IMR-90 (cell line): ENCODE measurements around the gene BEST1. TPM values are rescaled to one million over a fixed set of nuclear protein-coding genes. Genes with fewer than 3 reads are reported as not detected.

Source experiments
- ATAC-seq: fragments of 200-7000 bp; cut with Tn5 transposase; 2 replicates; pipeline ENCODE4 v1.9.1; 2020; ENCODE audit warnings: low read depth, mild to moderate bottlenecking, moderate library complexity
- BruUV-seq: library from RNA; stranded (reverse); fragments of 400-500 nt; replicated peaks from 2 replicates; lab custom pipeline; 2021; lab: Mats Ljungman, UMichigan
- CTCF ChIA-PET: fragments of 300-600 bp; formaldehyde crosslinking; extraction: SDS; loops from one replicate; lab custom pipeline; 2021; ENCODE audit warnings: antibody characterized with exemption; lab: Yijun Ruan, JAX
- POLR2A ChIA-PET: fragments of 300-600 bp; sonication (Branson Sonifier 250); formaldehyde crosslinking; loops from one replicate; lab custom pipeline; 2022; ENCODE audit warnings: antibody characterized with exemption; ENCODE audit not compliant: unreplicated experiment; lab: Charles Lee
- DNase-seq: peaks from one replicate; pipeline ENCODE4 v3.0.0; 2013
- H2AFZ ChIP-seq: replicated peaks from 2 replicates; pipeline ENCODE3; 2013; ENCODE audit warnings: low read length, mild to moderate bottlenecking; ENCODE audit not compliant: poor library complexity
- H2AK5ac ChIP-seq: 2 replicates; pipeline ENCODE4 v1.6.1; 2013; ENCODE audit warnings: low read depth, low read length, inconsistent platforms
- H2AK9ac ChIP-seq: replicated peaks from 2 replicates; pipeline ENCODE3; 2013; ENCODE audit warnings: mild to moderate bottlenecking, low read depth, low read length, moderate library complexity; ENCODE audit not compliant: poor library complexity
- H2BK120ac ChIP-seq: 2 replicates; pipeline ENCODE4 v1.6.1; 2013; ENCODE audit warnings: low read depth, low read length, inconsistent platforms
- H2BK15ac ChIP-seq: 3 replicates; pipeline ENCODE4 v1.6.1; 2013; ENCODE audit warnings: low read depth, low read length, inconsistent platforms
- H2BK20ac ChIP-seq: 2 replicates; pipeline ENCODE4 v1.6.1; 2013; ENCODE audit warnings: low read depth, mild to moderate bottlenecking, inconsistent platforms, low read length, moderate library complexity
- H2BK5ac ChIP-seq: 2 replicates; pipeline ENCODE4 v1.6.1; 2013; ENCODE audit warnings: mild to moderate bottlenecking, low read depth, low read length, inconsistent platforms; ENCODE audit not compliant: poor library complexity, severe bottlenecking
- H3K14ac ChIP-seq: replicated peaks from 2 replicates; pipeline ENCODE4 v1.6.1; 2013; ENCODE audit warnings: low read depth, low read length, inconsistent platforms
- H3K18ac ChIP-seq: 2 replicates; pipeline ENCODE4 v1.6.1; 2013; ENCODE audit warnings: low read depth, low read length, control low read depth
- H3K23ac ChIP-seq: 2 replicates; pipeline ENCODE4 v1.6.1; 2013; ENCODE audit warnings: low read depth, low read length, inconsistent platforms
- H3K27ac ChIP-seq: 2 replicates; pipeline ENCODE4 v1.5.1; 2013; ENCODE audit warnings: mild to moderate bottlenecking, control low read depth, low read length; ENCODE audit not compliant: insufficient read depth
- H3K27me3 ChIP-seq: 2 replicates; pipeline ENCODE4 v1.6.1; 2013; ENCODE audit warnings: low read length; ENCODE audit not compliant: control insufficient read depth, insufficient read depth
- H3K36me3 ChIP-seq: 2 replicates; pipeline ENCODE4 v1.6.1; 2013; ENCODE audit warnings: low read length, mixed read lengths; ENCODE audit not compliant: control insufficient read depth, insufficient read depth
- H3K4ac ChIP-seq: 2 replicates; pipeline ENCODE4 v1.6.1; 2013; ENCODE audit warnings: low read depth, low read length, inconsistent platforms
- H3K4me1 ChIP-seq: 2 replicates; pipeline ENCODE4 v1.6.1; 2013; ENCODE audit warnings: low read length, mixed read lengths; ENCODE audit not compliant: control insufficient read depth, insufficient read depth
- H3K4me2 ChIP-seq: 2 replicates; pipeline ENCODE4 v1.6.1; 2013; ENCODE audit warnings: low read depth, mild to moderate bottlenecking, control low read depth, low read length, moderate library complexity
- H3K4me3 ChIP-seq: 2 replicates; pipeline ENCODE4 v1.5.1; 2013; ENCODE audit warnings: low read depth, mild to moderate bottlenecking, control low read depth, low read length, moderate library complexity; ENCODE audit not compliant: insufficient read depth
- H3K56ac ChIP-seq: 2 replicates; pipeline ENCODE4 v1.6.1; 2013; ENCODE audit warnings: low read length, inconsistent platforms; ENCODE audit not compliant: insufficient read depth; ENCODE audit errors: extremely low read depth
- H3K79me1 ChIP-seq, 2 experiments: 2 replicates each; pipeline ENCODE4 v1.6.1; 2013; ENCODE audit warnings: low read length in 2 of 2, inconsistent platforms in 1 of 2, low read depth in 1 of 2
- H3K9ac ChIP-seq: 2 replicates; pipeline ENCODE4 v1.6.1; 2013; ENCODE audit warnings: low read depth, low read length, control low read depth
- H3K9me1 ChIP-seq: 2 replicates; pipeline ENCODE4 v1.6.1; 2013; ENCODE audit warnings: low read length, inconsistent platforms; ENCODE audit not compliant: insufficient read depth
- H3K9me3 ChIP-seq: 2 replicates; pipeline ENCODE4 v1.6.1; 2013; ENCODE audit warnings: low read length; ENCODE audit not compliant: control insufficient read depth, insufficient read depth
- H4K20me1 ChIP-seq: 2 replicates; pipeline ENCODE4 v1.6.1; 2013; ENCODE audit warnings: low read length, inconsistent platforms; ENCODE audit not compliant: insufficient read depth
- H4K5ac ChIP-seq: 2 replicates; pipeline ENCODE4 v1.6.1; 2013; ENCODE audit warnings: mild to moderate bottlenecking, low read depth, low read length, control low read depth
- H4K8ac ChIP-seq, 2 experiments: 2 replicates each; pipeline ENCODE4 v1.6.1; 2013; ENCODE audit warnings: low read depth in 2 of 2, low read length in 2 of 2, control low read depth in 1 of 2, inconsistent platforms in 1 of 2
- H4K91ac ChIP-seq: 2 replicates; pipeline ENCODE4 v1.6.1; 2013; ENCODE audit warnings: low read depth, low read length, inconsistent platforms; ENCODE audit not compliant: insufficient read depth
- CEBPB ChIP-seq: IDR thresholded peaks from 2 replicates; pipeline ENCODE4 v1.6.1; 2012; ENCODE audit warnings: low read depth, low read length, improper control_type of control experiment
- WGBS, 2 experiments: methylation state at CpG; one replicate each; pipeline versions ENCODE4 v1.1.5 to v1.1.7; 2013; ENCODE audit warnings: missing lambda C conversion rate in 2 of 2; ENCODE audit not compliant: insufficient read length in 1 of 2; ENCODE audit errors: extremely low coverage in 2 of 2; 5-methylcytosine and 5-hydroxymethylcytosine counted together
- dilution Hi-C: fragments of 300-500 bp; cut with HindIII; formaldehyde crosslinking; loops from one replicate; pipeline ENCODE4 v1.14.3; 2018; ENCODE audit warnings: low sequenced_read_pairs; ENCODE audit not compliant: unreplicated experiment
- in situ Hi-C: fragments of 300-500 bp; cut with MboI; formaldehyde crosslinking; loops from 3 replicates; pipeline ENCODE4 v1.14.3; 2019; ENCODE audit warnings: low sequenced_read_pairs, inconsistent platforms, mixed read lengths
- intact Hi-C: fragments of 100-400 bp; cut with micrococcal nuclease; formaldehyde crosslinking; loops from 2 replicates; pipeline ENCODE4 v1.10.0; 2022
- polyA plus RNA-seq, 3 experiments: library from polyadenylated mRNA; depleted of rRNA; stranded (reverse); fragments of >200 nt; gene quantifications; 2 replicates each; pipeline ENCODE4 v1.2.3, GENCODE V29; 2012; ENCODE audit warnings: low replicate concordance in 1 of 3
- total RNA-seq: library from RNA; depleted of rRNA; stranded (reverse); fragments of >200 nt; gene quantifications from 2 replicates; pipeline ENCODE4 v1.2.3, GENCODE V29; 2012

BEST1 gene
- total and polyA plus RNA-seq, 2 of the 4 experiments (the other 2 are of a cell fraction) = 0.90 to 1.4 TPM

- Histone ChIP-seq H4K20me1 (peaks cover 3% of the 10 kb centered on the region; the same call in 1 of the 2 replicates), H3K79me1 (0 out of 4 replicates have a peak, but pooled peaks cover 0 to 3% of the 10 kb centered on the region in 2 experiments), H3K4me1 (no peaks in the 10 kb centered on the region; the same call in 1 of the 2 replicates), H3K9me3 (no peaks in the 10 kb centered on the region), H3K4ac (no peak overlapping the region), H2BK15ac (no peak overlapping the region), H3K14ac (no peak overlapping the region), H4K91ac (no peak overlapping the region), H3K4me2 (no peak overlapping the region), H3K36me3 (no peaks in the 10 kb centered on the region), H2AK5ac (no peak overlapping the region), H2AFZ (no peak overlapping the region), H3K56ac (no peak overlapping the region), H3K9ac (no peak overlapping the region), H2AK9ac (no peak overlapping the region), H4K5ac (no peak overlapping the region), H3K23ac (no peak overlapping the region), H2BK20ac (no peak overlapping the region), H2BK120ac (no peak overlapping the region), H2BK5ac (no peak overlapping the region), H3K18ac (no peak overlapping the region), H3K27me3 (peaks cover 7% of the 10 kb centered on the region; the same call in 1 of the 2 replicates), H3K9me1 (0 out of 2 replicates have a peak, but pooled peaks cover 4% of the 10 kb centered on the region), H3K27ac (no peak overlapping the region), H4K8ac (no peak overlapping the region), H3K4me3 (no peak overlapping the region)
- BruUV-seq = no TSS peak
- in situ Hi-C loops (no loop called here), intact Hi-C loops (no loop called here), dilution Hi-C loops (no loop called here)
- DNase-seq = no peak
- WGBS, 2 experiments = 88% methylated on average over 14 of the region's 18 CpGs; no CpG with 5 or more reads in 1 of the 2 experiments
- ATAC-seq = no peak
- POLR2A ChIA-PET = no interaction called here
- CTCF ChIA-PET = interaction anchor here (0.5 kb wide), 1 partner anchor 42 kb away, joined by 3 read pairs; no protein-coding TSS in a partner anchor
- TF ChIP-seq CEBPB = no peak
Observed at GRCh38 chr11:61912991-61913698, 37.0 kb upstream of the BEST1 start.
